Measurements from ENCODE around the gene TIAM1.

TIAM1 gene

GRCh38 chr21:31286621-31287020, 57.4 kb downstream of the TIAM1 start:
- Histone ChIP-seq H3K4me3 (ENCODE audit: low read length) (no peak overlapping the region), H3K27ac (ENCODE audit: low read depth, low read length) (no peak overlapping the region), H3K27me3 (ENCODE audit: control insufficient read depth, low read length) (no peaks in the 10 kb centered on the region), H3F3A (ENCODE audit: control insufficient read depth, insufficient read depth) (no peaks in the 10 kb centered on the region), H3K9me3 (ENCODE audit: control insufficient read depth, insufficient read depth, low read length) (no peaks in the 10 kb centered on the region), H3K79me2 (ENCODE audit: control insufficient read depth, low read length) (no peaks in the 10 kb centered on the region), H3K4me1 (ENCODE audit: control insufficient read depth, low read length) (0 out of 2 replicates have a peak, but pooled peaks cover 3% of the 10 kb centered on the region), H3K36me3 (ENCODE audit: control insufficient read depth, low read length) (no peaks in the 10 kb centered on the region), H4K20me1 (ENCODE audit: control insufficient read depth, insufficient read depth, low read depth, low read length) (no peaks in the 10 kb centered on the region), H3K9me2 (replicated peaks; ENCODE audit: control insufficient read depth, low read length) (no peaks in the 10 kb centered on the region), H3K4me2 (ENCODE audit: low read length) (no peak overlapping the region)
- no peak for TF ChIP-seq EZH2phosphoT487 (IDR thresholded peaks at IDR 0.05; ENCODE audit: borderline replicate concordance, low read length)
- TF ChIP-seq CTCF (IDR thresholded peaks at IDR 0.05; ENCODE audit: low read depth, low read length, poor library complexity, severe bottlenecking): no peak

- H3K27ac ChIP-seq (ENCODE audit: low read depth, low read length): no peak overlapping the region
- TF ChIP-seq EZH2phosphoT487 (IDR thresholded peaks at IDR 0.05; ENCODE audit: borderline replicate concordance, low read length) (no peak), CTCF (IDR thresholded peaks at IDR 0.05; ENCODE audit: low read depth, low read length, poor library complexity, severe bottlenecking) (no peak)
- H3F3A ChIP-seq (ENCODE audit: control insufficient read depth, insufficient read depth): no peaks in the 10 kb centered on the region
These were observed 59.2 kb downstream of the TIAM1 start for GRCh38 chr21:31284797-31285397.

GRCh38 chr21:31283025-31283424, 61.0 kb downstream of the TIAM1 start:
- Histone ChIP-seq H3K27me3 (ENCODE audit: control insufficient read depth, low read length) (no peaks in the 10 kb centered on the region), H3K27ac (ENCODE audit: low read depth, low read length) (no peak overlapping the region), H3K4me1 (ENCODE audit: control insufficient read depth, low read length) (0 out of 2 replicates have a peak, but pooled peaks cover 3% of the 10 kb centered on the region), H3K4me2 (ENCODE audit: low read length) (no peak overlapping the region), H3F3A (ENCODE audit: control insufficient read depth, insufficient read depth) (no peaks in the 10 kb centered on the region), H4K20me1 (ENCODE audit: control insufficient read depth, insufficient read depth, low read depth, low read length) (no peaks in the 10 kb centered on the region), H3K4me3 (ENCODE audit: low read length) (no peak overlapping the region), H3K9me2 (replicated peaks; ENCODE audit: control insufficient read depth, low read length) (no peaks in the 10 kb centered on the region), H3K36me3 (ENCODE audit: control insufficient read depth, low read length) (no peaks in the 10 kb centered on the region), H3K9me3 (ENCODE audit: control insufficient read depth, insufficient read depth, low read length) (no peaks in the 10 kb centered on the region), H3K79me2 (ENCODE audit: control insufficient read depth, low read length) (no peaks in the 10 kb centered on the region)
- TF ChIP-seq CTCF (IDR thresholded peaks at IDR 0.05; ENCODE audit: low read depth, low read length, poor library complexity, severe bottlenecking) (no peak), EZH2phosphoT487 (IDR thresholded peaks at IDR 0.05; ENCODE audit: borderline replicate concordance, low read length) (no peak)

More at GRCh38 chr21:31284797-31285397, 59.2 kb downstream of the TIAM1 start:
- H3K4me2 ChIP-seq (ENCODE audit: low read length): no peak overlapping the region
- no peaks in the 10 kb centered on the region for H3K79me2 ChIP-seq (ENCODE audit: control insufficient read depth, low read length)
- H3K36me3 ChIP-seq (ENCODE audit: control insufficient read depth, low read length): no peaks in the 10 kb centered on the region
- no peak overlapping the region for H3K4me3 ChIP-seq (ENCODE audit: low read length)
- no peaks in the 10 kb centered on the region for H3K9me3 ChIP-seq (ENCODE audit: control insufficient read depth, insufficient read depth, low read length)
- no peaks in the 10 kb centered on the region for H4K20me1 ChIP-seq (ENCODE audit: control insufficient read depth, insufficient read depth, low read depth, low read length)
- H3K4me1 ChIP-seq (ENCODE audit: control insufficient read depth, low read length): 0 out of 2 replicates have a peak, but pooled peaks cover 3% of the 10 kb centered on the region
- H3K9me2 ChIP-seq (replicated peaks; ENCODE audit: control insufficient read depth, low read length): no peaks in the 10 kb centered on the region
- no peaks in the 10 kb centered on the region for H3K27me3 ChIP-seq (ENCODE audit: control insufficient read depth, low read length)

Measured in DOHH2 (cell line).